Measurements from ENCODE around the gene VASH1.

DNA sequence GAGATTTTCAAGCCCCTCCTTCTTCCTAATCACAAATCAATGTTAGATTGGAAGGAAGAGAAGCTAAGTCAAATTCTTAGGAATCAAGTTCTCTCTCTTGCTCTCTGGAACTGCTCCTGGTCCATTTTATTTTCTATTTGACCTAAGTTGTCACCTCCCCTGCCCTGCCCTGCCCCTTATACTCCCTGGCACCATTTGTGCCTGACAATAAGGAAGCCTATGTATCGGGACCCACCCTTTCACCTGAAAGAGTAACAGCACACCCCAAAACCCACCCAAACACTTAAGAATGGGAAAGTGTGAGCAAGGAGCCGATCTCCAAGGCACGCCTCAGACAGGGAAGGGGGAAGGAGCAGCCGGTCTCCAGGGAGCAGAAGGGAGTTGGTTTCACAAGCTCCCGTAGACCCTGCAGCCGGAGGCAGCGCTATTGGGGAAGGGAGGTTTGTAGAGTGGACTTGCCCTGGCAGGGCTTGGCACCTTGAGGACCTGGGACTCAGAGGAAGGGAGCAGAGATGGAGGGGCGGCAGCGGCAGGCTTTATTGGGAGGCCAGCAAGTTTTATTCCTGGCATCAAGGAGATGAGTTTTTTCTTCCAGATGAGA, 66.5 kb downstream of the VASH1 start:
- TF ChIP-seq CEBPB (IDR thresholded peaks at IDR 0.05) (no peak), POLR2A (IDR thresholded peaks at IDR 0.05; ENCODE audit: low read length) (no peak), GATA3 (IDR thresholded peaks at IDR 0.05; ENCODE audit: borderline replicate concordance) (no peak), NR3C1 (IDR thresholded peaks at IDR 0.05) (no peak), ZFP36 (IDR thresholded peaks at IDR 0.05; ENCODE audit: borderline replicate concordance, partially characterized antibody) (no peak), CBX8 (IDR thresholded peaks at IDR 0.05) (no peak), RAD21 (conservative IDR thresholded peaks at IDR 0.05 in 1 of 2, IDR thresholded peaks at IDR 0.05 in 1 of 2) (no peak), JUN (IDR thresholded peaks at IDR 0.05) (no peak), TFCP2L1 (CRISPR knock-in tag; IDR thresholded peaks at IDR 0.05) (no peak)
- TF ChIP-seq, protein P1, sequence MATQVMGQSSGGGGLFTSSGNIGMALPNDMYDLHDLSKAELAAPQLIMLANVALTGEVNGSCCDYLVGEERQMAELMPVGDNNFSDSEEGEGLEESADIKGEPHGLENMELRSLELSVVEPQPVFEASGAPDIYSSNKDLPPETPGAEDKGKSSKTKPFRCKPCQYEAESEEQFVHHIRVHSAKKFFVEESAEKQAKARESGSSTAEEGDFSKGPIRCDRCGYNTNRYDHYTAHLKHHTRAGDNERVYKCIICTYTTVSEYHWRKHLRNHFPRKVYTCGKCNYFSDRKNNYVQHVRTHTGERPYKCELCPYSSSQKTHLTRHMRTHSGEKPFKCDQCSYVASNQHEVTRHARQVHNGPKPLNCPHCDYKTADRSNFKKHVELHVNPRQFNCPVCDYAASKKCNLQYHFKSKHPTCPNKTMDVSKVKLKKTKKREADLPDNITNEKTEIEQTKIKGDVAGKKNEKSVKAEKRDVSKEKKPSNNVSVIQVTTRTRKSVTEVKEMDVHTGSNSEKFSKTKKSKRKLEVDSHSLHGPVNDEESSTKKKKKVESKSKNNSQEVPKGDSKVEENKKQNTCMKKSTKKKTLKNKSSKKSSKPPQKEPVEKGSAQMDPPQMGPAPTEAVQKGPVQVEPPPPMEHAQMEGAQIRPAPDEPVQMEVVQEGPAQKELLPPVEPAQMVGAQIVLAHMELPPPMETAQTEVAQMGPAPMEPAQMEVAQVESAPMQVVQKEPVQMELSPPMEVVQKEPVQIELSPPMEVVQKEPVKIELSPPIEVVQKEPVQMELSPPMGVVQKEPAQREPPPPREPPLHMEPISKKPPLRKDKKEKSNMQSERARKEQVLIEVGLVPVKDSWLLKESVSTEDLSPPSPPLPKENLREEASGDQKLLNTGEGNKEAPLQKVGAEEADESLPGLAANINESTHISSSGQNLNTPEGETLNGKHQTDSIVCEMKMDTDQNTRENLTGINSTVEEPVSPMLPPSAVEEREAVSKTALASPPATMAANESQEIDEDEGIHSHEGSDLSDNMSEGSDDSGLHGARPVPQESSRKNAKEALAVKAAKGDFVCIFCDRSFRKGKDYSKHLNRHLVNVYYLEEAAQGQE (IDR thresholded peaks at IDR 0.05) = no peak
- TF ChIP-seq, protein P2, sequence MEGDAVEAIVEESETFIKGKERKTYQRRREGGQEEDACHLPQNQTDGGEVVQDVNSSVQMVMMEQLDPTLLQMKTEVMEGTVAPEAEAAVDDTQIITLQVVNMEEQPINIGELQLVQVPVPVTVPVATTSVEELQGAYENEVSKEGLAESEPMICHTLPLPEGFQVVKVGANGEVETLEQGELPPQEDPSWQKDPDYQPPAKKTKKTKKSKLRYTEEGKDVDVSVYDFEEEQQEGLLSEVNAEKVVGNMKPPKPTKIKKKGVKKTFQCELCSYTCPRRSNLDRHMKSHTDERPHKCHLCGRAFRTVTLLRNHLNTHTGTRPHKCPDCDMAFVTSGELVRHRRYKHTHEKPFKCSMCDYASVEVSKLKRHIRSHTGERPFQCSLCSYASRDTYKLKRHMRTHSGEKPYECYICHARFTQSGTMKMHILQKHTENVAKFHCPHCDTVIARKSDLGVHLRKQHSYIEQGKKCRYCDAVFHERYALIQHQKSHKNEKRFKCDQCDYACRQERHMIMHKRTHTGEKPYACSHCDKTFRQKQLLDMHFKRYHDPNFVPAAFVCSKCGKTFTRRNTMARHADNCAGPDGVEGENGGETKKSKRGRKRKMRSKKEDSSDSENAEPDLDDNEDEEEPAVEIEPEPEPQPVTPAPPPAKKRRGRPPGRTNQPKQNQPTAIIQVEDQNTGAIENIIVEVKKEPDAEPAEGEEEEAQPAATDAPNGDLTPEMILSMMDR (IDR thresholded peaks at IDR 0.05) = no peak
- TF ChIP-seq, protein P3, sequence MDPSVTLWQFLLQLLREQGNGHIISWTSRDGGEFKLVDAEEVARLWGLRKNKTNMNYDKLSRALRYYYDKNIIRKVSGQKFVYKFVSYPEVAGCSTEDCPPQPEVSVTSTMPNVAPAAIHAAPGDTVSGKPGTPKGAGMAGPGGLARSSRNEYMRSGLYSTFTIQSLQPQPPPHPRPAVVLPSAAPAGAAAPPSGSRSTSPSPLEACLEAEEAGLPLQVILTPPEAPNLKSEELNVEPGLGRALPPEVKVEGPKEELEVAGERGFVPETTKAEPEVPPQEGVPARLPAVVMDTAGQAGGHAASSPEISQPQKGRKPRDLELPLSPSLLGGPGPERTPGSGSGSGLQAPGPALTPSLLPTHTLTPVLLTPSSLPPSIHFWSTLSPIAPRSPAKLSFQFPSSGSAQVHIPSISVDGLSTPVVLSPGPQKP (IDR thresholded peaks at IDR 0.05; ENCODE audit: low read depth, low read length) = no peak
- TF ChIP-seq, protein P4, sequence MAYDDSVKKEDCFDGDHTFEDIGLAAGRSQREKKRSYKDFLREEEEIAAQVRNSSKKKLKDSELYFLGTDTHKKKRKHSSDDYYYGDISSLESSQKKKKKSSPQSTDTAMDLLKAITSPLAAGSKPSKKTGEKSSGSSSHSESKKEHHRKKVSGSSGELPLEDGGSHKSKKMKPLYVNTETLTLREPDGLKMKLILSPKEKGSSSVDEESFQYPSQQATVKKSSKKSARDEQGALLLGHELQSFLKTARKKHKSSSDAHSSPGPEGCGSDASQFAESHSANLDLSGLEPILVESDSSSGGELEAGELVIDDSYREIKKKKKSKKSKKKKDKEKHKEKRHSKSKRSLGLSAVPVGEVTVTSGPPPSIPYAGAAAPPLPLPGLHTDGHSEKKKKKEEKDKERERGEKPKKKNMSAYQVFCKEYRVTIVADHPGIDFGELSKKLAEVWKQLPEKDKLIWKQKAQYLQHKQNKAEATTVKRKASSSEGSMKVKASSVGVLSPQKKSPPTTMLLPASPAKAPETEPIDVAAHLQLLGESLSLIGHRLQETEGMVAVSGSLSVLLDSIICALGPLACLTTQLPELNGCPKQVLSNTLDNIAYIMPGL (CRISPR knock-in tag; IDR thresholded peaks at IDR 0.05; ENCODE audit: borderline replicate concordance) = no peak
